SK-N-MC (cell line): ENCODE data around the gene C2CD2.
"Not testable (repeated sequence)": the region's sequence is repeated elsewhere in the genome, so short reads cannot be mapped to it uniquely, and the experiment has no call there.

Source experiments
- EZH2 ChIP-seq: fragments of 200-600 bp; sonication (generic); IDR thresholded peaks from one replicate; pipeline ENCODE4 v1.6.1; 2017; ENCODE audit warnings: antibody characterized with exemption
- FOXP2 ChIP-seq: optimal IDR thresholded peaks from 2 replicates; pipeline ENCODE3; 2011; ENCODE audit warnings: mild to moderate bottlenecking, moderate library complexity; ENCODE audit not compliant: insufficient read depth; ENCODE audit errors: extremely low read length, control extremely low read depth
- POLR2AphosphoS5 ChIP-seq: IDR thresholded peaks from 2 replicates; pipeline ENCODE4 v1.6.1; 2012; ENCODE audit warnings: mild to moderate bottlenecking, low read depth, low read length, borderline replicate concordance

DNA sequence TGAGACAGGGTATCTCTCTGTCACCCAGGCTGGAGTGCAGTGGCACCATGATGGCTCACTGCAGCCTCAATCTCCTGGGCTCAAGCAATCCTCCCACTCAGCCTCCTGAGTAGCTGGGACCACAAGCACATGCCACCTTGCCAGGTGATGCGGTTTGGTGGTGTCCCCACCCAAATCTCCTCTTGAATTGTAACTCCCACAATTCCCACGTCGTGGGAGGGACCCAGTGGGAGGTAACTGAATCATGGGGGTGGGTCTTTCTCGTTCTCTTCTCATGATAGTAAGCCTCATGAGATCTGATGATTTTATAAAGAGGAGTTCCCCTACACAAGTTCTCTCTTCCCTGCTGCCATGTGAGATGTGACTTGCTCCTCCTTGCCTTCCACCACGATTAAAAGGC is 40.8 kb upstream of the C2CD2 start:
- TF ChIP-seq EZH2, FOXP2, POLR2AphosphoS5: not testable (repeated sequence)
